NCI-H82 treated with DMSO at 0.1 percent for 48 hours (cell line): ENCODE results near the gene ITGA7.

Source experiments
- DNase-seq: peaks from one replicate; lab custom pipeline; 2025; ENCODE audit not compliant: unreplicated experiment; lab: John Stamatoyannopoulos, UW

ITGA7 gene

DNA sequence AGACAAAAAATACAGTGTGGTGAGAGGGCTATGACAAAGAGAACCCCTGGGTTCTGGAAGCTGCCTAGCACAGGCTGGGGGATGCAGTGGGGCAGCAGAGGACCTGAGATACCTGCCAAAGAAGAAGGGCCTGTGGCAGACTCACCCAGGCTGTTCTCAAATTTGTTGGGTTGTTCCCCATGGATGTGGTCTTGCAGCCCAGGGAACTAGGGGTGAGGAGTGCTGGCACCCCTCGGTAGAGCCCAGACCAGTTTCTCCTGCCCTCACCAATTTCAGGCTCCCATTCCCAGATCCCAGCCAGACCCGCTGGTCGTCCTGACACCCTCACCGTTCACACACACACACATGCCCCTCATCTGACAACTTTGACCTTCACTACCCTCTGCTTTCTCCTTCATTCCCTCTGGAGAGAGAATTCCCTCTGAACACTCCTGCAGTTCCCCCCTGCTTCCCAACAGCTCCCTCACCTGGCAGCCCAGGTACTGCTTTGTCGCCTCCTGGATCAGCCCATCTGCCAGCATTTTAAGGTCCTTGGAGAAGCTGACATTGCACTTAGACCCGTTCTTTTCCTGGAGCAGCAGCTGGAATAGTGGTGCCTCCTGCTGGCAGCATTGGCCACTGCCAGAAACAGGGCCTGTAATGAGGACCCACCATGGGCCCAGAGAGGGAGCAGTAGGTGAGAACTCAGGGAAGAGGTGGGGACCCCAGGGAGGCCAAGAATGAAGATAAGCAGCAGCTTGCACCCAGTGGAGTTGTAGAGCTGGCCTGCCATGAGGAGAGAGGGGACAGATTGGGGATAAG is 29.3 kb upstream of the ITGA7 start:
- DNase-seq, result peak; percentile 77

DNA sequence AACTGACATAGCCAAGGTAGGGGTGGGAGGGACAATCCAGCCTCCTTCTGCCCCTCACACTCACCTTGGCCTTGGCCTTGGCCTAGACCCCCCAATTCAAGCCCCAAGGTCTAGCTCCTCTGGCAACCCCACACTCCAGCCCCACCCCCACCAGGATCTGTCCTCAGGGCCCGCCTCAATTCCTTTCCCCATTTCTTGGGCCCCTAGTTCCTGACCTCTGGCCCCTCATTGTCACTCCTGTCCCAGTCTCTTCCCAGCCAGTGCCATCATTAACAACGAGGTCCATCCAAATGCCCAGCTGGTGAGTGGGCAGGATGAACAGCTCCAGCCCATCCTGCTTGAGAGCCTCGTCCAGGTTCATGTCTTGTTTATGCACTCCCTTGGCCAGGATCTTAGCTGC is 28.4 kb upstream of the ITGA7 start:
- no peak for DNase-seq

GRCh38 chr12:55734595-55734994 is 26.9 kb upstream of the ITGA7 start:
- DNase-seq, result no peak

DNA sequence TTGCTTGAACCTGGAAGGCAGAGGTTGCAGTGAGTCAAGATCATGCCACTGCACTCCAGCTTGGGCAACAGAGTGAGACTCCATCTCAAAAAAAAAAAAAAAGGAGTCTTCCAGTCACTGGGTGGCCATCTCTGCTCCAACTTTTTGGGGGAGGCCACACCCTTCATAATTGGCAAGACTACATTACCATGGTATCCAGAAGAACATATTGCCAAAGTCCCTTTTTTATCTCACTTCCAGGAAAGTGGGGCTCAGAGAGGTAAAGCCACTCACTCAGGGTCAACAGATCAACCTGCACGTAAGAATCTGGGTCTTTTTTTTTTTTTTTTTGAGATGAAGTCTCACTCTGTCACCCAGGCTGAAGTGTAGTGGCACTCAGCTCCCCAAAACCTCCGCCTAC is 26.2 kb upstream of the ITGA7 start:
- no peak for DNase-seq

DNA sequence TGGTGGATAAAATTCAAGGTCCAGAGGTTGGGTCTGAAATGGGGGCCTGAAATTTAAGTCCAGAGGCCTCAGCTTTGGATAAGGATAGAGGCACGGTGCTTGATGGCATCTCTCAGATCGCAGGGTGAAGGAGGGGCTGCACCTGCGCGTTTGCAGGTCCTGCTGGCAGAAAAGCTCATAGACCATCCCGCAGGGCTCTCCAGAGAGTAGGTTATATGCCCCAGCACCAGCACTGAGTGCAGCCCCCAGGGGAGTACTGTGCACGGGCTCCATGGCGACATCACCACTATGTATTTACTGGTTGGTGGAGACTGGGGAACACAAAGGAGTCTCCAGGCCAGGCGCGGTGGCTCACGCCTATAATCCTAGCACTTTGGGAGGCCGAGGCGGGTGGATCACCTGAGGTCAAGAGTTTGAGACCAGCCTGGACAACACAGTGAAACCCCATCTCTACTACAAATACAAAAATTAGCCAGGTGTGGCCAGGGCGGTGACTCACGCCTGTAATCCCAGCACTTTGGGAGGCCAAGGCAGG is 25.4 kb upstream of the ITGA7 start:
- no peak for DNase-seq

GRCh38 chr12:55732288-55732687 is 24.6 kb upstream of the ITGA7 start:
- no peak for DNase-seq

DNA sequence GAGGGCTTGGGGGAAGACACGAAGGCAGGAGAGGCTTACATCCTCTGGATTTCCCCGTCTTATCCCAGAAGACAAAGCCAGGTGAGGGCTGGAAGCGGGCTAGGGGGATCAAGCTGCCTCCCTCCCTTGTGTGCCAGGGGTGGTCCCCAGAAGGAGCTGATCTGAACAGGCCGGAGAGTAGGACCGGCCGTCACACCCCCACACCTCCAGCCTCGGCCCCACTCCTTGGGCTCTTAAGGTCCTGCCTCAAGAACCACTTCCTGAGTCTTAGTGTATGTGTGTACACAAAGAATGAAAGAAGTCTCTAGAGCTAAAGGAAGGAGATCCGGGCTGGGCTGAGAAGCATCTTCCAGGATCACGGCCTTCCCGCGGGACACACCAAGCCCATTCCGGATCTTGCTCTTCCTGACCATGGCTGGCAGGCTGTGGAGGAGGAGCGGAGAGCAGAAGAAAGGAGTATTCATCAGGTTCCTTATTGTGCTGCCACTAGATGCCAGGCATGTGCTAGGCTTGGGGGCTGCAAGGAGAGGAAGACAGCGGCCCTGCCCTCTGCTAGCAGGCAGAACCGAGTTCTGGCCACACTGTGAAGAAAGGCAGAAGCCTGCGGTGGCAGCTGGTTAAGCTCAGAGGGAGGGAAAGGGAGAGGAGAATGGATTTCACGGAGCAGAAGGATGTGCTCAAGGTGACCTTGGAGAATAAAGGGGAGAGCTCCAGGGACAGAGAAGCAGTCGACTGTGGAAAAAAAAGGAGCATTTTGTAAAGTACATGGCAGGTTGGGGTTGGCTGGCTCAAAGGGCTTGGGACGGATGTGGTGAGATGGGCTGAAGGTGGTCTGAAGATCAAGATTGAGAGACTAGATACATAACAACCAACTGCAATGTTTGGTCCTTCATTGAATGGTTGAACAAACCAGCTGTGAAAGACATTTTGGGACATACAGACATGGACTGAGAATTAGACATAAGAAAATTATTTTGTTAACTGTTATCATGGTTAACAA is 22.4 kb upstream of the ITGA7 start:
- DNase-seq, result no peak

DNA sequence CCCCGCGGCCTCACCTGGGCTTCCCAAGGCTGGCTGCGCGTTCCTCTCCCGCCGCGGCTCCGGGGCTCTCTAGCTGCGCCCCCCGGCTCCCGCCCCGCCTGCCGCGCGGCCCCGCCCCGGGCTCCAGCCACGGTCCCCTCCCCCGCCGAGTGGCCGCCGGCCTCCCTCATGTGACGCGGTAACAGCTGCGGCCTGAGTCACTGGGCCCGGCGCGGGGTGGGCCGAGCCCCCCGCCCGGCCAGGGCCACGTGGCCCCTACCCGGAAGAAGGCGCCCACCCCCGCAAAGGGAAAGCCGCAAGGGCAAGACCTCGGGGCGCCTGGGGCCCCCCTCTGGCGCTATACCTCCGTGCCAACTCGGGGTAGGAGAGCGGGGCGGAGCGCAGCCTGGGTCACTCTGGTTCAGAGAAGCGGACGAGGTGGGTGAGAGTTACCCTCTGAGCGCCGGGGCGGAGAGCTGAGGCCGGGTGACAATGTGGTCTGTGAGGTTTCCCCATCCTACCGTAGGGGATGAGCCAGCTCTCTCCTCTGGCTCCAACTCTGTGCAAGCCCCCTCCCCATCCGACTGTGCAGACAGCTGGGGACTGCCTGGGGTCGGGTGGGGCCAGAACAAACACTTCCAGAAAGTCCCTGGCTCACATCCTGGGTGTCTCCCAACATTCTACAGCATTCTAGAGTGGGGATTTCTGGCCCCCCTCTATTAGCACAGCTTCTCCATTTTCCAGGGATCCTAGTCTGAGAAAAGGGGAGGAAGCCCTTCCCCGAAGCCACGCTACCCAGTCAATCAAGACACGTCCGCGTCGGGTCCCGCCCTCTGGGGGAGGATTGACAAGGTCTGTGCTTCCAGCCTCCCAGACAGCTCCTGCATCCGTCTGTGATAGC is 21.5 kb upstream of the ITGA7 start, which contains the start of gene CD63:
Gene CD63 (minus strand): TSS at position 71 of the 880 bp plus-strand sequence. CDS start 668 bp downstream, outside the sequence.
- DNase-seq, result peak; percentile 44

GRCh38 chr12:55728186-55728938 is 20.7 kb upstream of the ITGA7 start:
- no peak for DNase-seq

- DNase-seq, result no peak
These were observed 20.0 kb upstream of the ITGA7 start for GRCh38 chr12:55727643-55728185.

GRCh38 chr12:55726971-55727370 is 19.3 kb upstream of the ITGA7 start:
- DNase-seq, result no peak

- no peak for DNase-seq
These were observed 17.9 kb upstream of the ITGA7 start for GRCh38 chr12:55725556-55725955.

- DNase-seq, result no peak
These were observed 17.2 kb upstream of the ITGA7 start for GRCh38 chr12:55724940-55725309.

- peak; percentile 17 for DNase-seq
These were observed 16.7 kb upstream of the ITGA7 start for GRCh38 chr12:55724226-55724939.

DNA sequence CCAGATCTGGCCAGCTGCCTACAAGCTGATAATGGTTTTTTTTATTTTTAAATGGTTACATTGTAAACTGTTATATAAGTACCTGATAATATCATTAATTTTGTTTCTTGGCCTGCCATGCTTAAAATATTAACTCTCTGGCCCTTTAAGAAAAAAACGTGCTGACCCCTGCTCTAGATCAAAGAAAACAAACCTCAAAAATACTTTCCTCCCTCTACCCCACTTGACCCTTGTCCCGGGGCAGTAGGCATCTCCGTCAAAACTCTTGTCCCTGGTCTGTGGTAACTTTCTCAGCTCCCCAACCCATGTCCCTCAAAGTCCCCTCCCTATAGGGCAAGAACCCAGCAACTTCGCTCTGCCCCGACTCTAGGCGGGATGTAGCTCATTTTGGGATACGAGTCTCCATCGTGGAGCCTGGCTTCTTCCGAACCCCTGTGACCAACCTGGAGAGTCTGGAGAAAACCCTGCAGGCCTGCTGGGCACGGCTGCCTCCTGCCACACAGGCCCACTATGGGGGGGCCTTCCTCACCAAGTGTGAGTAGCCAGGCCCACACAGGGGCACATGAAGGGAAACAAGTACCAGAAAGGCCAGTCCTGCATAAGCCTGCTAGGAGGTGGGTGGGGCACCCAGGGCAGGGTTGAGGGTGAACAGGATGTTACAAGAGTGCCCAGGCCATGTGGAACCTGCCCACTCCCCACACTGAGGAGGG is 16.0 kb upstream of the ITGA7 start:
- DNase-seq, result no peak

DNA sequence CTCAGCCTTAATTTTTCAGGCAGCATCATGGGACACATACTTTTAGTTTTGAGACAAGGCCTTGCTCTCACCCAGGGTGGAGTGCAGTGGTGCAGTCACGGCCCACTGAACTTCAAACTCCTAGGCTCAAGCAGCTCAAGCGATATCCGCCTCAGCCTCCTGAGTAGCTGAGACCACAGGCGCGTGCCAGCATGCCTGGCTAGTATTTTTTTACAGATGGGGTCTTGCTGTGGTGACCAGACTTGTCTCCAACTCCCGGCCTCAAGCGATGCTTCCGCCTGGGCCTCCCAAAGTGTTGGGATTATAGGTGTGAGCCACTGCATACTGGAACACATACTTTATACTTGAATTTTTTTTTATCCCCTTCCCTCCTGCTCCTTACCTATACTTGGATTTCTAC is 15.2 kb upstream of the ITGA7 start:
- DNase-seq, result no peak

- DNase-seq, result no peak
These were observed 14.0 kb upstream of the ITGA7 start for GRCh38 chr12:55721601-55722213.

DNA sequence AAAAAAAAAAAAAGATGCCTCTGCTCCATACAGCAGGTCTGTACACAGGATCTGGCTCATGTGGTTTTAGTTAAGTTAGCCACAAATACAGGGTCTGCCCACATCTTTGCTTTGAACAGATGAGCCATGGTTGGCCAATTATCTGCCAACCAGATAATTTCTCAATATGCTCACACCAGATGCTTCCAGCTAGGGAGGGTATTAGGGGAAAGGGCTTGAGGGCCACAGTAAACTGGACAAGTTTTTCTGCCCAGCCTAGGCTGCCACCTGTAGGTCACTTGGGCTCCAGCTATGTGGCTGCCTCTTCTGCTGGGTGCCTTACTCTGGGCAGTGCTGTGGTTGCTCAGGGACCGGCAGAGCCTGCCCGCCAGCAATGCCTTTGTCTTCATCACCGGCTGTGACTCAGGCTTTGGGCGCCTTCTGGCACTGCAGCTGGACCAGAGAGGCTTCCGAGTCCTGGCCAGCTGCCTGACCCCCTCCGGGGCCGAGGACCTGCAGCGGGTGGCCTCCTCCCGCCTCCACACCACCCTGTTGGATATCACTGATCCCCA is 13.3 kb upstream of the ITGA7 start:
- DNase-seq, result no peak
